Measurements from ENCODE around the gene DAGLA. TPM values are rescaled to one million over a fixed set of nuclear protein-coding genes. Genes with fewer than 3 reads are reported as not detected.
A peak's percentile ranks its signal among the peaks of the same experiment; 100 is the strongest.

DAGLA gene
- total and polyA plus RNA-seq, 8 donors, result 3.7 to 6.9 (median 5.2) TPM

DNA sequence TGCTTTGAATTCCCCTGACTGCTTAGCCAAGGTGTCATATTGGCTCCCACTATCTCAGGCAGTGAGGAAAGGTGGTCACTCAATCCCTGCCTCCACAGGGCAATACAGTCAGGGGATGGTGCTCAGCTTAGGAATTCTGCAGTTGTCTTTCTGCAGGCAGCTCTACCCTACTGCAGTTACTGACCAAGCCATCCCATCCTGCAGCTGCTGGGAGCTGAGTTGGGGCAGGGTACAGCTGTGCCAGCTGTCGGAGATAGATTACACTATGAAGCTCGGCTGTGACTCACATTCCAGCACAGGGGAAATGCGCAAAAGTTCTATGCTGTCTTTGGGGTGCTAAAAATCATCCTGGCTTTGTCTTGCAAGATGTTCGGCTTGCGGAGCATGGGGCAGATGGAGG lies 4.4 kb upstream of the DAGLA start:
- intact Hi-C loops (cut with DNase I), result no loop called here
- no peaks in the 10 kb centered on the region for H3K9me3 ChIP-seq
- no peaks in the 10 kb centered on the region for H3K36me3 ChIP-seq
- no peak for DNase-seq
- H3K27ac ChIP-seq, result no peak overlapping the region
- no peak for ATAC-seq
- H3K27me3 ChIP-seq, result no peaks in the 10 kb centered on the region
- WGBS, 2 donors, result 84 to 97% methylated on average over 5 of the region's 5 CpGs
- peaks cover 0 to 5% (median 4%) of the 10 kb centered on the region in 3 donors for H3K4me1 ChIP-seq
- no peak overlapping the region for H3K4me3 ChIP-seq
- TF ChIP-seq, protein P1, sequence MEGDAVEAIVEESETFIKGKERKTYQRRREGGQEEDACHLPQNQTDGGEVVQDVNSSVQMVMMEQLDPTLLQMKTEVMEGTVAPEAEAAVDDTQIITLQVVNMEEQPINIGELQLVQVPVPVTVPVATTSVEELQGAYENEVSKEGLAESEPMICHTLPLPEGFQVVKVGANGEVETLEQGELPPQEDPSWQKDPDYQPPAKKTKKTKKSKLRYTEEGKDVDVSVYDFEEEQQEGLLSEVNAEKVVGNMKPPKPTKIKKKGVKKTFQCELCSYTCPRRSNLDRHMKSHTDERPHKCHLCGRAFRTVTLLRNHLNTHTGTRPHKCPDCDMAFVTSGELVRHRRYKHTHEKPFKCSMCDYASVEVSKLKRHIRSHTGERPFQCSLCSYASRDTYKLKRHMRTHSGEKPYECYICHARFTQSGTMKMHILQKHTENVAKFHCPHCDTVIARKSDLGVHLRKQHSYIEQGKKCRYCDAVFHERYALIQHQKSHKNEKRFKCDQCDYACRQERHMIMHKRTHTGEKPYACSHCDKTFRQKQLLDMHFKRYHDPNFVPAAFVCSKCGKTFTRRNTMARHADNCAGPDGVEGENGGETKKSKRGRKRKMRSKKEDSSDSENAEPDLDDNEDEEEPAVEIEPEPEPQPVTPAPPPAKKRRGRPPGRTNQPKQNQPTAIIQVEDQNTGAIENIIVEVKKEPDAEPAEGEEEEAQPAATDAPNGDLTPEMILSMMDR (IDR thresholded peaks at IDR 0.05), result no peak
- FAIRE-seq, result no peak

DNA sequence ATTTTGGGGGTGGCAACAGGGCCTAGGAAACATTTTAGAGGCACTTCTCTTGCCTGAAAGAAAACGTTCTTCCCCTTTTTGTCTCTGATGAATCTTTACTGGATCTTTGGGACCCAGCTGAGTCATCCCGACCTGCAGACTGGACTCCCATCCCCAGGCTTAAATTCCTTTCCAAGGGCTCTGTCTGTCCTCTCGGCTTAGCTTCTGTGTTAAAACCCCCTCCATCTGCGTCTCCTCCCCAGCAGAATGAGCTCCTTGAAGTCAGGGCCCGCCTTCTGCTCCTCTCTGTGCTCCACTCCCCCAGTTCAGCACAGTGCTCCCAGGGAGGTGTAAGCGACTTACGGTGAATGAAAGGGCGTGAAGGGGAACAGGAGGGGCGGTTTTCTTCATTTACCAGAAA lies 895 bp upstream of the DAGLA start:
- no peak overlapping the region for H3K4me3 ChIP-seq
- no peaks in the 10 kb centered on the region for H3K27me3 ChIP-seq
- TF ChIP-seq, protein P1 (IDR thresholded peaks at IDR 0.05), result no peak
- no peaks in the 10 kb centered on the region for H3K36me3 ChIP-seq
- intact Hi-C loops (cut with DNase I), result no loop called here
- no peak for FAIRE-seq
- WGBS, 2 donors, result 66 to 80% methylated on average over 9 of the region's 9 CpGs
- ATAC-seq, result no peak
- no peaks in the 10 kb centered on the region for H3K9me3 ChIP-seq
- H3K27ac ChIP-seq, result no peak overlapping the region
- peak in 1 of 6 donors; percentile 8 for DNase-seq
- H3K4me1 ChIP-seq, result peaks cover 13 to 22% (median 20%) of the 10 kb centered on the region in 3 donors

DNA sequence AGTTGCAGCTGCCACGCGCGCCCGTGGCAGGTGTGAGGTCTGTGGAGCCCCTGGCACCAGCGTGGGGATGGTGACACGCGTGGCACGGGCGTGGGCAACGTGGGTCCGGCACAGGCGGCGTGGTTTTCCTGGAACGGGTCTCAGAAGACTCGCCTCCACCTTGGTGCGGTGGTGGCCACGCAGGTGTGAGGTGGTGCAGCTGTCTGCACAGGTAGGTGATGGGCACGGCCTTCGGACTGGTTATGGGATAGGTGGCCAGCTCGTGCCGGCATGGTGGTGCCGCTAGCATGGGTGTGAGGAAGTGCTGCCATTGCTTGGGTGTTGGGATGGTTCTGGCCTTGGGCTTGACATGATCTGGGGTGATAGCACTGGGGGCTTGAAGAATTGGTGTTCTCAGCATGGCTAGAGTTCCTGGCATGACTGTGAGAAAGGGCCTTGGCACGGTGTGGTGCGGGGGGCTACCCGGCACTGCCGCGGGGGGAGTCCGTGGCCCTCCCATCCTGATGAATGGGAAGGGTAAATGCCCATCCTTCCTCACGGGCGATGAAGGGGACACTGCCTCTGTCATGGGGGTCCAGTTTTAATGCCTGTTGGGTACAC lies 531 bp downstream of the DAGLA start:
- DNase-seq, result peak in 2 of 6 donors; percentile 51 to 61
- peak overlapping the region in 1 of 4 donors; percentile 46 for H3K27ac ChIP-seq
- TF ChIP-seq, protein P1 (IDR thresholded peaks at IDR 0.05), result no peak
- FAIRE-seq, result no peak
- no peaks in the 10 kb centered on the region for H3K9me3 ChIP-seq
- H3K27me3 ChIP-seq, result no peaks in the 10 kb centered on the region
- peaks cover 13 to 22% (median 21%) of the 10 kb centered on the region in 3 donors for H3K4me1 ChIP-seq
- 33 to 34% methylated on average over 30 of the region's 30 CpGs for WGBS, 2 donors
- intact Hi-C loops (cut with DNase I), result loop anchor here in 1 of 3 donors (10.0 kb wide), 1 partner anchor 54 kb away; no protein-coding TSS in a partner anchor
- H3K4me3 ChIP-seq, result peak overlapping the region; percentile 33 to 61 (median 54)
- H3K36me3 ChIP-seq, result no peaks in the 10 kb centered on the region
- peak in 1 of 4 donors; percentile 5 for ATAC-seq

DNA sequence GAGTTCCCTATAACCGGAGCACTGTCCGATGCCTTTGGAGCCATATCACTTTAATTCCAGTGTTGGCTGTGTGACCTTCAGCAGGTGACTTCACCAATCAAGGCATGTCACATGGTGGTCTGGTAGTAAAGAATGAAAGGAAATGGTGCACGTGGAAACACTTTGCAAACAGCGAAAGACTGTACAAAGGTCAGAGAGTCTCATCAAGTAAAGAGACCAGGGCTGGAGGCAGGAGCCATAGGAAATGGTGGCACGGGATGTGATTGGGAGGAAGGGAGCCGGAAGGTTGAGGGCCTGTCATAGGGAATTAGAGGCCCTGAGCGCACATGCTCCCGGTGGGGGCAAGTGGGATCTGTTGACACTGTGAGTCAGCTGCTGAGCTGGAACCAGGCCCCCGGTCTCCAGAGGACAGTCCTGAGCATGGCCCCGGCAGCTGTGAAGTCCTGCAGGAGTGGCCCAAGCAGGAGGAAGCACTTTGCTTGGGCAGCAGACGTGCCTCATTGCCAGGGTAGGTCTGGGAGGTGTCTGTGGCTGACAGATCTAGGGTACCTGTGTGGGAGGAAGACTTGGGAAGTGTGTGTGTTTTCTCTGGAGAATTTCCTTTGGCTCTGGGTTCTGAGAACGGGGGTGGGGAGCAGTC lies 2.0 kb downstream of the DAGLA start:
- Histone ChIP-seq H3K4me1 (peaks cover 13 to 22% (median 21%) of the 10 kb centered on the region in 3 donors), H3K4me3 (peak overlapping the region in 1 of 4 donors; percentile 61), H3K27ac (peak overlapping the region; percentile 17 to 64 (median 56)), H3K9me3 (no peaks in the 10 kb centered on the region), H3K27me3 (no peaks in the 10 kb centered on the region), H3K36me3 (no peaks in the 10 kb centered on the region)
- TF ChIP-seq, protein P1 (IDR thresholded peaks at IDR 0.05), result no peak
- FAIRE-seq, result no peak
- DNase-seq, result peak; percentile 76 to 88 (median 84)
- 16 to 24% methylated on average over 12 of the region's 12 CpGs for WGBS, 2 donors
- intact Hi-C loops (cut with DNase I), result loop anchor here in 1 of 3 donors (10.0 kb wide), 1 partner anchor 53 kb away; no protein-coding TSS in a partner anchor
- peak; percentile 66 to 83 (median 70) for ATAC-seq

Data from pancreas (tissue), 10 donors.